CD8-positive, alpha-beta memory T cell (primary cell): Measurements from ENCODE around the gene OPRM1. TPM values are rescaled to one million over a fixed set of nuclear protein-coding genes. Genes with fewer than 3 reads are reported as not detected.
A peak's percentile ranks its signal among the peaks of the same experiment; 100 is the strongest.

ENCODE experiments used
- CTCF ChIA-PET: fragments of 350-600 bp; sonication (Branson Sonifier 250); formaldehyde crosslinking; loops from one replicate; lab custom pipeline; 2021; ENCODE audit warnings: antibody characterized with exemption; lab: Charles Lee
- POLR2A ChIA-PET: fragments of 350-600 bp; sonication (Branson Sonifier 250); formaldehyde crosslinking; loops from one replicate; lab custom pipeline; 2021; ENCODE audit warnings: antibody characterized with exemption; lab: Charles Lee
- DNase-seq, 5 donors: peaks; one replicate each; pipeline versions ENCODE4 v3.0.0 to v3.0.0-alpha.2; 2020 to 2022; ENCODE audit warnings: mixed read lengths in 1 of 5
- H3K27ac ChIP-seq: one replicate; pipeline ENCODE4 v1.7.0; 2013; ENCODE audit warnings: low read depth, mild to moderate bottlenecking, low read length, moderate library complexity
- H3K27me3 ChIP-seq: 2 replicates; pipeline ENCODE4 v1.7.0; 2013; ENCODE audit warnings: low read length, mild to moderate bottlenecking; ENCODE audit not compliant: insufficient read depth, poor library complexity, severe bottlenecking
- H3K36me3 ChIP-seq: 2 replicates; pipeline ENCODE4 v1.7.0; 2013; ENCODE audit warnings: mild to moderate bottlenecking, low read length, moderate library complexity; ENCODE audit not compliant: insufficient read depth
- H3K4me1 ChIP-seq: 2 replicates; pipeline ENCODE4 v1.7.0; 2013; ENCODE audit warnings: mild to moderate bottlenecking, low read length, moderate library complexity; ENCODE audit not compliant: insufficient read depth
- H3K4me3 ChIP-seq: 2 replicates; pipeline ENCODE4 v1.7.0; 2013; ENCODE audit warnings: mild to moderate bottlenecking, low read length
- H3K9me3 ChIP-seq: 2 replicates; pipeline ENCODE4 v1.7.0; 2013; ENCODE audit warnings: mild to moderate bottlenecking, low read length
- H3K27ac Mint-ChIP-seq, 8 donors: one replicate each; pipeline ENCODE4 v1.8.0; 2020 to 2021; ENCODE audit warnings: mixed read lengths in 8 of 8, mild to moderate bottlenecking in 6 of 8, inconsistent platforms in 3 of 8, moderate library complexity in 3 of 8
- H3K27me3 Mint-ChIP-seq, 2 donors: one replicate each; pipeline ENCODE4 v1.8.0; 2020 to 2021; ENCODE audit warnings: mixed read lengths in 2 of 2, mild to moderate bottlenecking in 1 of 2, moderate library complexity in 1 of 2
- H3K36me3 Mint-ChIP-seq, 3 donors: one replicate each; pipeline ENCODE4 v1.8.0; 2020 to 2021; ENCODE audit warnings: mixed read lengths in 3 of 3, inconsistent platforms in 1 of 3, mild to moderate bottlenecking in 1 of 3
- H3K4me1 Mint-ChIP-seq, 3 donors: one replicate each; pipeline ENCODE4 v1.8.0; 2020 to 2021; ENCODE audit warnings: mixed read lengths in 3 of 3, inconsistent platforms in 1 of 3, mild to moderate bottlenecking in 1 of 3
- H3K4me3 Mint-ChIP-seq, 7 donors: one replicate each; pipeline ENCODE4 v1.8.0; 2020 to 2021; ENCODE audit warnings: mixed read lengths in 7 of 7, mild to moderate bottlenecking in 6 of 7, moderate library complexity in 4 of 7, inconsistent platforms in 2 of 7
- H3K9me3 Mint-ChIP-seq, 5 donors: one replicate each; pipeline ENCODE4 v1.8.0; 2020 to 2022; ENCODE audit warnings: mixed read lengths in 5 of 5, mild to moderate bottlenecking in 3 of 5, moderate library complexity in 2 of 5, inconsistent platforms in 1 of 5
- polyA plus RNA-seq: library from polyadenylated mRNA; unstranded; fragments of 300-500 nt; fragmentation: Illumina TruSeq; gene quantifications from one replicate; pipeline ENCODE4 v1.2.3, GENCODE V29; 2021
- total RNA-seq, 2 experiments: library from RNA; stranded (reverse); gene quantifications; one replicate each; pipeline ENCODE4 v1.2.3, GENCODE V29; 2021

The OPRM1 gene
- total and polyA plus RNA-seq, 3 experiments from 2014 or later: not detected

DNA sequence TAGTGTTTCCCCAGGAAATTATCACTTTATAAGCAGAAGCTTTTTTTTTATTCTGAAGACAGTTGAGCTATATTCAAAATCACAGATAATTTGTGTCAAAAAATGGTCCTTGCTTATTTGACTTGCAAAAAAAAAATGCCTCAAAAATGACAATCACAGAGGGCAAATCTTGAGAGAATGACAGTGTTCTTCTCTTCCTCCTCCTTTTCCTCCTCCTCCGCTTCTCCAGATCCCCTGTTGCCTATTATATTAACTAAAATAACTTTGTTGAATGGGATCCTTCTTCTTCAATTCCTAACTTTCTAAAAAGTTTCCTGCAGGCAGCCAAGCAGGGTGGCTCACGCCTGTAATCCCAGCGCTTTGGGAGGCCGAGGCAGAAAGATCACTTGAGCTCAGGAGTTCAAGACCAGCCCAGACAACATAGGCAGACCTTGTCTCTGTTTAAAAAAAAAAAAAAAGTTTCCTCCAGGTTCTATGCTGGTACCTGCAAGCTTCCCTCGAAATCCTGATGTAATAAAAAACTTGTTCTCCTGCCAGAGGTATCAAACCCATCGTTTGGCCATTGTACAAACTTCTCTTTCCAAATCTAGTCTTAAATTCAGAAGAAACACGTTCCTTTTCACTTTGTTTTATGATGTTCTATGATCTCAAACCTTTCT, 189.0 kb downstream of the OPRM1 start:
- Histone ChIP-seq H3K36me3 (no peaks in the 10 kb centered on the region), H3K9me3 (no peaks in the 10 kb centered on the region), H3K4me3 (no peak overlapping the region), H3K27me3 (no peaks in the 10 kb centered on the region), H3K27ac (no peak overlapping the region), H3K4me1 (peaks cover 76% of the 10 kb centered on the region)
- Mint-ChIP-seq H3K4me3 (peak overlapping the region in 6 of 7 donors; percentile 6 to 40 (median 22)), H3K9me3 (no peaks in the 10 kb centered on the region), H3K27me3 (no peaks in the 10 kb centered on the region), H3K4me1 (peaks cover 78 to 88% (median 84%) of the 10 kb centered on the region in 3 donors), H3K36me3 (peaks cover 0 to 34% (median 21%) of the 10 kb centered on the region in 3 donors), H3K27ac (peak overlapping the region; percentile 9 to 97 (median 78))
- DNase-seq: no peak
- POLR2A ChIA-PET: no interaction called here
- CTCF ChIA-PET: interaction anchor here (0.7 to 1.5 kb wide), 3 partner anchors 13 to 70 kb away, joined by 3 read pairs; no protein-coding TSS in a partner anchor

DNA sequence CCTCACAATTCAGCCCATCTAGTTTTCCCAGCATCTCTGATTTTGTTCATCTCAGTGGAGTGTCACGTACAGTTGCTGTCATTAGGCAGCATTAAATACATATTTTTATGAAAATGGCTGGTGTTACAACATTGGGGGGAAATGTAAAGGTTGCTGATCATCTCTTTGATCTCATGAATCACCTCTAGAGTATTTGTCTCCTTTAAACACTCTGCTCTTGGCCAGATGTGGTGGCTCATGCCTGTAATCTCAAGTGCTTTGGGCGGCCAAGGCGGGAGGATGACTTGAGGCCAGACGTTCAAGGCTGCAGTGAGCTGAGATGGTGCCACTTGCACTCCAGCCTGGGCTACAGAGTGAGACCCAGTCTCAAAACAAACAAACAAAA, 189.5 kb downstream of the OPRM1 start:
- Histone ChIP-seq H3K4me3 (no peak overlapping the region), H3K4me1 (peaks cover 76% of the 10 kb centered on the region), H3K27me3 (no peaks in the 10 kb centered on the region), H3K27ac (no peak overlapping the region), H3K36me3 (no peaks in the 10 kb centered on the region), H3K9me3 (no peaks in the 10 kb centered on the region)
- Mint-ChIP-seq H3K4me3 (peak overlapping the region in 6 of 7 donors; percentile 11 to 54 (median 36)), H3K9me3 (no peaks in the 10 kb centered on the region), H3K36me3 (peaks cover 0 to 30% (median 21%) of the 10 kb centered on the region in 3 donors), H3K27ac (peak overlapping the region; percentile 9 to 97 (median 76)), H3K4me1 (peaks cover 78 to 88% (median 84%) of the 10 kb centered on the region in 3 donors), H3K27me3 (no peaks in the 10 kb centered on the region)
- POLR2A ChIA-PET: no interaction called here
- DNase-seq: no peak
- CTCF ChIA-PET: no interaction called here

DNA sequence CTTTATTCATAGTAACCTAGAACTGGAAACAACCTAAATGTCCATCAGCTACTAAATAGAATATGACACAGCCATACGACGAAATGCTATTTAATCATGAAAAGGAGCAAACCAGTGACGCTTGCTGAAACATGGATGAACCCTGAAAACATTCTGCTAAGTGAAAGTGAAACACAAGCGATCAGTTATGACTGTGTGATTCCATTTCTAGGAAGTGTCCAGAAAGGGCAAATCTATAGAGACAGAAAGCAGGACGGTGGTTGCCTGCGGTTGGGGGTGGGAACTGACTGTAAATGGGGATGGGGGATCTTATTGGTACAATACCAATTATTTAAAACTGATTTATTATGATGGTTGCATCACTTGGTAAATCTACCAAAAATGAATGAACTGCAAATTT, 190.7 kb downstream of the OPRM1 start:
- peak overlapping the region; percentile 76 to 97 (median 92) for H3K27ac Mint-ChIP-seq
- POLR2A ChIA-PET: interaction anchor here (1.4 to 1.6 kb wide), 2 partner anchors 14 to 17 kb away, joined by 3 to 8 read pairs; no protein-coding TSS in a partner anchor
- peak overlapping the region; percentile 19 for H3K4me3 ChIP-seq

DNA sequence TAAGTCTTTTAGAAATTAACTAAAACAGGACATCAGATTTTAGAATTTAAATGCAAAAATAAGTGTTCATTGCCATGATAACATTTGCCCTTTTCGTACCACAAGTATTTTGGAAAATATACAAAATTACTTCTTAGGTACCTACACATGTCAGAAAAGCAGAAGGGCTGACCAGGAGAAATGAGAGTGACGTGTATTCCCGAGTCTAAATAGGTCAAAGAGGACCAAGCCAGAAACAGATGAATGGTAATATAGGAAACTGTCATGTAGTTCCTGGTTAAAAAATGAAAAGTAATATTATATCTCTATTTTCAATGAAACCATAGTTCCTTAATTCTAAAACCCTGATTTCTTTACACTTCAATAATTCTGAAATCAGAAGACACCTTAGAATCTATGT, 191.4 kb downstream of the OPRM1 start:
- peak overlapping the region; percentile 82 to 89 (median 84) for H3K4me3 Mint-ChIP-seq
- peaks cover 0 to 32% (median 19%) of the 10 kb centered on the region in 3 donors for H3K36me3 Mint-ChIP-seq
- POLR2A ChIA-PET: interaction anchor here (1.4 to 1.6 kb wide), 2 partner anchors 14 to 16 kb away, joined by 3 to 8 read pairs; no protein-coding TSS in a partner anchor
- H3K9me3 Mint-ChIP-seq: no peaks in the 10 kb centered on the region
- peaks cover 78 to 86% (median 82%) of the 10 kb centered on the region in 3 donors for H3K4me1 Mint-ChIP-seq
- DNase-seq: no peak
- H3K27ac Mint-ChIP-seq: peak overlapping the region; percentile 76 to 97 (median 92)
- peak overlapping the region; percentile 19 for H3K4me3 ChIP-seq
- H3K27ac ChIP-seq: peak overlapping the region; percentile 15
- no peaks in the 10 kb centered on the region for H3K27me3 ChIP-seq
- CTCF ChIA-PET: interaction anchor here (1.2 to 4.5 kb wide), 3 partner anchors 11 to 44 kb away, joined by 3 to 18 read pairs (median 3); no protein-coding TSS in a partner anchor
- H3K36me3 ChIP-seq: no peaks in the 10 kb centered on the region
- H3K9me3 ChIP-seq: no peaks in the 10 kb centered on the region
- H3K4me1 ChIP-seq: peaks cover 75% of the 10 kb centered on the region
- H3K27me3 Mint-ChIP-seq: no peaks in the 10 kb centered on the region

More for the DNA sequence above, 190.7 kb downstream of the OPRM1 start:
- Mint-ChIP-seq H3K9me3 (no peaks in the 10 kb centered on the region), H3K4me3 (peak overlapping the region; percentile 82 to 89 (median 84)), H3K4me1 (peaks cover 80 to 88% (median 84%) of the 10 kb centered on the region in 3 donors), H3K27me3 (no peaks in the 10 kb centered on the region), H3K36me3 (peaks cover 0 to 31% (median 19%) of the 10 kb centered on the region in 3 donors)
- peaks cover 77% of the 10 kb centered on the region for H3K4me1 ChIP-seq
- H3K27ac ChIP-seq: peak overlapping the region; percentile 15
- H3K27me3 ChIP-seq: no peaks in the 10 kb centered on the region
- CTCF ChIA-PET: interaction anchor here (0.9 to 4.5 kb wide), 4 partner anchors 11 to 75 kb away, joined by 3 to 18 read pairs (median 3); no protein-coding TSS in a partner anchor
- no peaks in the 10 kb centered on the region for H3K36me3 ChIP-seq
- H3K9me3 ChIP-seq: no peaks in the 10 kb centered on the region
- DNase-seq: peak in 4 of 5 donors; percentile 26 to 54 (median 39)

DNA sequence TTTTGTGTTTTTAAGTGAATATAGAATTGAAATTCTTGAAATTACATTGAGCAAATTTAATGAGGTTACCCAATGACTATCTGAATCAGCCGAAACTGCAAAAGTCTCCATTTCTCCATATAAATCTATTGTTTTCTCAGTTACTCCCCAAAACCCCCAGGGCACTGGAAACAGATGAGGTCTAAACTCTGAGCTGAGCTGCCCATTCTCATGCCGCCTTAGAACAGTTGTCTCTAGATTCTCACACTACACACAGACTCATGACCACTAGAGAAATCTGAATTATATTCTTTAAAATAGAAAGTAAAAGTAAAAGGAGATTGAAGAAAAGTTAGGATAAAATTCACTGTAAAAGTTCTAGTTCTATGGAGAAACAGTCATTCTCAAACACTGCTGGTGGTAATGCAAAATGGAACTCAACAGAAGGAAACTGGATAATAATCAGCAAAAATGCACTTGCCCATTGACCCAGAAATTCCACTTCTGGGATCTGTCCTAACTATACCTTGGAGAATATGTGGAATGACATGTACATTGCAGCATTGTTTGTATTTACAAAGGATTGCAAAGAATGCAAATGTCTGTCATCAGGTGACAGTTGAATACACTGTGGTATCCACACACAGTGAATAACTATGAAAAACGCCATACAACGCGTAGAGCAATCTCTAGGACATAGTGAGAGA, 192.0 kb downstream of the OPRM1 start:
- Mint-ChIP-seq H3K27me3 (no peaks in the 10 kb centered on the region), H3K4me1 (peaks cover 77 to 86% (median 82%) of the 10 kb centered on the region in 3 donors), H3K36me3 (peaks cover 0 to 31% (median 15%) of the 10 kb centered on the region in 3 donors), H3K27ac (peak overlapping the region; percentile 25 to 96 (median 89)), H3K9me3 (no peaks in the 10 kb centered on the region), H3K4me3 (peak overlapping the region; percentile 69 to 84 (median 73))
- H3K9me3 ChIP-seq: no peaks in the 10 kb centered on the region
- DNase-seq: no peak
- peaks cover 75% of the 10 kb centered on the region for H3K4me1 ChIP-seq
- ChIA-PET POLR2A (interaction anchor here (1.6 kb wide), 1 partner anchor 13 kb away, joined by 8 read pairs; no protein-coding TSS in a partner anchor), CTCF (interaction anchor here (1.2 to 4.5 kb wide), 3 partner anchors 10 to 43 kb away, joined by 3 to 18 read pairs (median 3); no protein-coding TSS in a partner anchor)
- H3K27ac ChIP-seq: no peak overlapping the region
- H3K36me3 ChIP-seq: no peaks in the 10 kb centered on the region
- H3K4me3 ChIP-seq: peak overlapping the region; percentile 16
- H3K27me3 ChIP-seq: no peaks in the 10 kb centered on the region

DNA sequence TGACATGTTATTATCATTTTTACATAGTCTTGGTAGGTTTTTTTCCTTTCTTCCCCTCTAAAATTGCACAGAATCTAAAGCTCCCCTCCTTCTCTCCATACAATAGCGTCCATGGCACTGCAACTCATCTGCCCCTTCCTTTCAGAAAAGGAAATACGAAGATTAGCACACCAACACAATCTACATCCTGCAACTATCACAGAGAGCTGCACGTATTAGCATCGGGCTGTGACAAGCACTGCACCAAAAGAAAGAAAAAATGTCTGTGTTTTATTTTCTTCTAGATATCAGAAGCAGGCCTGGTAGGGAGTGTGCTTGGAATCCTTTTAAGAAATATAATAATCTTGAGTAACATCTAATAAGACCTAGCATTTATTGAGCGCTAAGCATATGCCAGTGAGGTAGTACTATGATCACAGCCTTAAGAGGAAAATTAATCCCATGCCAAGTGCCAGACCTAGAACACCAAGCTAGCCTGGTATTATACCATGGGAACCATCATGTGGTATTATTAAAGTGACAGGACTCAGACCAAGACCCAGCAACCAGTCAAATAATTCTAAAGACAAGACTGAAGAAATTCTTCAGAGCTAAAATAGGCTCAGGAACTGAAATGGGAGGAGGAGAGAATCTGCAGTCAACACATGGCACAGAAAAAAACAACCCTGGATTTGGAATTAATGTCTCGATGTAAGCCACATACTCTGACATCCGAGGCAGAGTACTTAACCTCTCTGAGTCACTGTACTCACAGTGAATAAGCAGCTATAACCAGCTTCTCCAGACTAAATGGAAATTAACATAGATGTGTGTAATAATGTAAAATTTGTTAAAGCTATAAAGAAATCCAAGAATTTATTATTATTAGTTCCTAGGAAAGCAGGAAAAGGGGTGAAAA, 193.2 kb downstream of the OPRM1 start:
- Histone ChIP-seq H3K36me3 (no peaks in the 10 kb centered on the region), H3K27me3 (no peaks in the 10 kb centered on the region), H3K4me3 (peak overlapping the region; percentile 16), H3K27ac (peak overlapping the region; percentile 32), H3K9me3 (no peaks in the 10 kb centered on the region), H3K4me1 (peaks cover 80% of the 10 kb centered on the region)
- DNase-seq: no peak
- ChIA-PET CTCF (interaction anchor here (1.0 to 4.5 kb wide), 5 partner anchors 9 to 74 kb away, joined by 4 to 19 read pairs (median 8); no protein-coding TSS in a partner anchor), POLR2A (interaction anchor here (0.7 to 1.8 kb wide), 5 partner anchors 10 to 407 kb away, joined by 3 to 7 read pairs (median 3); no protein-coding TSS in a partner anchor)
- Mint-ChIP-seq H3K4me1 (peaks cover 80 to 90% (median 87%) of the 10 kb centered on the region in 3 donors), H3K27ac (peak overlapping the region; percentile 58 to 96 (median 89)), H3K36me3 (peaks cover 0 to 32% (median 13%) of the 10 kb centered on the region in 3 donors), H3K4me3 (peak overlapping the region; percentile 69 to 84 (median 73)), H3K9me3 (no peaks in the 10 kb centered on the region), H3K27me3 (no peaks in the 10 kb centered on the region)

DNA sequence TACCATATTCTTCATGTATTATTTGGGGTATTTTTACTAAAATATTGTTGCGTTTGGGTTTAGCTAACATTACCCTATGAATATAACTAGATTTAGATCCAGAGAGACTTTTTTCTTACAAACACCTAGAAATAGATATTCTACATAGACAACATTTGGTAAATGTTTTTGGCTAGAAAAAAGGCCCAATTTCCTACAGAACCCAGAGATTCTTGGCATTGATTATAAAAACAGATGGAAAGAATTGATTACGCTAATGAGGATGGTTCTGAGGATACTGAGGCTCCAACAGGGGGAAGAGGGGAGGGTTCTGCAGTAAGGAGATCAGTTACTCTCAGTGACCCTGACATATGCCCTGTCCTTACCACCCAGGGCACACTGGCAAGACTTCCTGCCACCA, 194.3 kb downstream of the OPRM1 start:
- H3K4me1 Mint-ChIP-seq: peaks cover 79 to 92% (median 86%) of the 10 kb centered on the region in 3 donors
- Histone ChIP-seq H3K9me3 (no peaks in the 10 kb centered on the region), H3K4me3 (peak overlapping the region; percentile 6), H3K4me1 (peaks cover 87% of the 10 kb centered on the region), H3K27ac (no peak overlapping the region), H3K36me3 (no peaks in the 10 kb centered on the region), H3K27me3 (no peaks in the 10 kb centered on the region)
- ChIA-PET POLR2A (interaction anchor here (1.1 to 1.8 kb wide), 2 partner anchors 14 to 15 kb away, joined by 3 to 7 read pairs; no protein-coding TSS in a partner anchor), CTCF (interaction anchor here (1.5 to 4.5 kb wide), 4 partner anchors 8 to 75 kb away, joined by 4 to 19 read pairs (median 13); no protein-coding TSS in a partner anchor)
- H3K27me3 Mint-ChIP-seq: no peaks in the 10 kb centered on the region
- H3K36me3 Mint-ChIP-seq: peaks cover 0 to 30% (median 9%) of the 10 kb centered on the region in 3 donors
- H3K27ac Mint-ChIP-seq: peak overlapping the region; percentile 69 to 97 (median 88)
- DNase-seq: no peak
- H3K4me3 Mint-ChIP-seq: peak overlapping the region in 6 of 7 donors; percentile 23 to 81 (median 51)
- no peaks in the 10 kb centered on the region for H3K9me3 Mint-ChIP-seq
